SK-N-SH treated with all-trans-retinoic acid at 6 μM for 48 hours (cell line): Measurements from ENCODE around the gene ZFP69.

Experiments used
- ARNTL ChIP-seq: fragments of 450-650 bp; formaldehyde crosslinking; IDR thresholded peaks from 2 replicates; pipeline ENCODE4 v1.5.0; 2020; ENCODE audit warnings: low read depth, mild to moderate bottlenecking, moderate library complexity, borderline replicate concordance
- CSDC2 ChIP-seq: fragments of 250-450 bp; sonication (Bioruptor Pico); IDR thresholded peaks from 2 replicates; pipeline ENCODE4 v1.5.0; 2020; ENCODE audit warnings: mild to moderate bottlenecking, moderate library complexity
- RARB ChIP-seq: fragments of 250-450 bp; sonication (Bioruptor Pico); IDR thresholded peaks from 2 replicates; pipeline ENCODE4 v1.8.0; 2021; ENCODE audit warnings: mild to moderate bottlenecking, moderate library complexity
- SNAI2 ChIP-seq: fragments of 250-450 bp; sonication (Bioruptor Pico); IDR thresholded peaks from 2 replicates; pipeline ENCODE4 v1.5.0; 2020; ENCODE audit warnings: mild to moderate bottlenecking, moderate library complexity
- TCF4 ChIP-seq: fragments of 250-450 bp; sonication (Bioruptor Pico); IDR thresholded peaks from 2 replicates; pipeline ENCODE4 v1.8.0; 2021; ENCODE audit warnings: mild to moderate bottlenecking, moderate library complexity, borderline replicate concordance
- ZFP3 ChIP-seq: fragments of 250-450 bp; sonication (Bioruptor Pico); IDR thresholded peaks from 2 replicates; pipeline ENCODE4 v1.5.0; 2020; ENCODE audit warnings: mild to moderate bottlenecking, moderate library complexity
- TF ChIP-seq, protein P1 (sequence below): fragments of 250-450 bp; sonication (Bioruptor Pico); IDR thresholded peaks from 2 replicates; pipeline ENCODE4 v1.8.0; 2020; ENCODE audit warnings: mild to moderate bottlenecking, moderate library complexity, borderline replicate concordance
- TF ChIP-seq, protein P2 (sequence below): fragments of 250-450 bp; sonication (Bioruptor Pico); IDR thresholded peaks from 2 replicates; pipeline ENCODE4 v1.5.1; 2020; ENCODE audit warnings: low read depth, mild to moderate bottlenecking, moderate library complexity
- TF ChIP-seq, protein P3 (sequence below): fragments of 250-450 bp; sonication (Bioruptor Pico); IDR thresholded peaks from 2 replicates; pipeline ENCODE4 v1.5.0; 2020; ENCODE audit warnings: mild to moderate bottlenecking, moderate library complexity

DNA sequence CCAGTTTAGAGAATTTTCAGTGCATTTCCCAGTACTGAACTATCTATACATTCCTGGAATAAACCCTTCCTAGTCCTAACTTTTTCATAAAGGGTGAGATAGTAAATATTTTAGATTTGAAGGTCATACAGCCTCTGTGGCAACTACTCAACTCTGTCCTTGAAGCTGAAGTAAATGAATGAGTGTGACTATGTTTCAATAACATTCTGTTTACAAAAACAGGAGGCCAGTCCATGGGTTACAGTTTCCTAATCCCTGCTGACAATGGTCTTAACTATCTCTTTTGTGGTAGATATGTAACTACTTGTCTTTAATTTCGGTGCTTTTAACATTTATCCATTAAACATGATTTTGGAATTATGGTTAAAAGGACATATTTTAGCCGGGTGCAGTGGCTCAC, 58.6 kb downstream of the ZFP69 start:
- TF ChIP-seq ZFP3 (CRISPR knock-in tag) = no peak
- TF ChIP-seq ARNTL = no peak
- TF ChIP-seq, protein P1, sequence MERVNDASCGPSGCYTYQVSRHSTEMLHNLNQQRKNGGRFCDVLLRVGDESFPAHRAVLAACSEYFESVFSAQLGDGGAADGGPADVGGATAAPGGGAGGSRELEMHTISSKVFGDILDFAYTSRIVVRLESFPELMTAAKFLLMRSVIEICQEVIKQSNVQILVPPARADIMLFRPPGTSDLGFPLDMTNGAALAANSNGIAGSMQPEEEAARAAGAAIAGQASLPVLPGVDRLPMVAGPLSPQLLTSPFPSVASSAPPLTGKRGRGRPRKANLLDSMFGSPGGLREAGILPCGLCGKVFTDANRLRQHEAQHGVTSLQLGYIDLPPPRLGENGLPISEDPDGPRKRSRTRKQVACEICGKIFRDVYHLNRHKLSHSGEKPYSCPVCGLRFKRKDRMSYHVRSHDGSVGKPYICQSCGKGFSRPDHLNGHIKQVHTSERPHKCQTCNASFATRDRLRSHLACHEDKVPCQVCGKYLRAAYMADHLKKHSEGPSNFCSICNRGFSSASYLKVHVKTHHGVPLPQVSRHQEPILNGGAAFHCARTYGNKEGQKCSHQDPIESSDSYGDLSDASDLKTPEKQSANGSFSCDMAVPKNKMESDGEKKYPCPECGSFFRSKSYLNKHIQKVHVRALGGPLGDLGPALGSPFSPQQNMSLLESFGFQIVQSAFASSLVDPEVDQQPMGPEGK = no peak
- no peak for TF ChIP-seq SNAI2
- TF ChIP-seq, protein P2, sequence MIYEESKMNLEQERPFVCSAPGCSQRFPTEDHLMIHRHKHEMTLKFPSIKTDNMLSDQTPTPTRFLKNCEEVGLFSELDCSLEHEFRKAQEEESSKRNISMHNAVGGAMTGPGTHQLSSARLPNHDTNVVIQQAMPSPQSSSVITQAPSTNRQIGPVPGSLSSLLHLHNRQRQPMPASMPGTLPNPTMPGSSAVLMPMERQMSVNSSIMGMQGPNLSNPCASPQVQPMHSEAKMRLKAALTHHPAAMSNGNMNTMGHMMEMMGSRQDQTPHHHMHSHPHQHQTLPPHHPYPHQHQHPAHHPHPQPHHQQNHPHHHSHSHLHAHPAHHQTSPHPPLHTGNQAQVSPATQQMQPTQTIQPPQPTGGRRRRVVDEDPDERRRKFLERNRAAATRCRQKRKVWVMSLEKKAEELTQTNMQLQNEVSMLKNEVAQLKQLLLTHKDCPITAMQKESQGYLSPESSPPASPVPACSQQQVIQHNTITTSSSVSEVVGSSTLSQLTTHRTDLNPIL = no peak
- no peak for TF ChIP-seq RARB (CRISPR knock-in tag)
- TF ChIP-seq TCF4 (CRISPR knock-in tag) = no peak
- TF ChIP-seq, protein P3, sequence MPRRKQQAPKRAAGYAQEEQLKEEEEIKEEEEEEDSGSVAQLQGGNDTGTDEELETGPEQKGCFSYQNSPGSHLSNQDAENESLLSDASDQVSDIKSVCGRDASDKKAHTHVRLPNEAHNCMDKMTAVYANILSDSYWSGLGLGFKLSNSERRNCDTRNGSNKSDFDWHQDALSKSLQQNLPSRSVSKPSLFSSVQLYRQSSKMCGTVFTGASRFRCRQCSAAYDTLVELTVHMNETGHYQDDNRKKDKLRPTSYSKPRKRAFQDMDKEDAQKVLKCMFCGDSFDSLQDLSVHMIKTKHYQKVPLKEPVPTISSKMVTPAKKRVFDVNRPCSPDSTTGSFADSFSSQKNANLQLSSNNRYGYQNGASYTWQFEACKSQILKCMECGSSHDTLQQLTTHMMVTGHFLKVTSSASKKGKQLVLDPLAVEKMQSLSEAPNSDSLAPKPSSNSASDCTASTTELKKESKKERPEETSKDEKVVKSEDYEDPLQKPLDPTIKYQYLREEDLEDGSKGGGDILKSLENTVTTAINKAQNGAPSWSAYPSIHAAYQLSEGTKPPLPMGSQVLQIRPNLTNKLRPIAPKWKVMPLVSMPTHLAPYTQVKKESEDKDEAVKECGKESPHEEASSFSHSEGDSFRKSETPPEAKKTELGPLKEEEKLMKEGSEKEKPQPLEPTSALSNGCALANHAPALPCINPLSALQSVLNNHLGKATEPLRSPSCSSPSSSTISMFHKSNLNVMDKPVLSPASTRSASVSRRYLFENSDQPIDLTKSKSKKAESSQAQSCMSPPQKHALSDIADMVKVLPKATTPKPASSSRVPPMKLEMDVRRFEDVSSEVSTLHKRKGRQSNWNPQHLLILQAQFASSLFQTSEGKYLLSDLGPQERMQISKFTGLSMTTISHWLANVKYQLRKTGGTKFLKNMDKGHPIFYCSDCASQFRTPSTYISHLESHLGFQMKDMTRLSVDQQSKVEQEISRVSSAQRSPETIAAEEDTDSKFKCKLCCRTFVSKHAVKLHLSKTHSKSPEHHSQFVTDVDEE (CRISPR knock-in tag) = no peak
- TF ChIP-seq CSDC2 (CRISPR knock-in tag) = no peak
